Stomach (tissue), 9 donors: ENCODE measurements around the gene DNAH10. TPM values are rescaled to one million over a fixed set of nuclear protein-coding genes. Genes with fewer than 3 reads are reported as not detected.
"Not testable (repeated sequence)": the region's sequence is repeated elsewhere in the genome, so short reads cannot be mapped to it uniquely, and the experiment has no call there.

Experiments
- DNase-seq, 2 donors: peaks; one replicate each; pipeline versions ENCODE4 v3.0.0 to v3.0.0-alpha.2; 2013 to 2019
- H3K27ac ChIP-seq, 5 donors: fragments of 200-600 bp in 4 of 5; sonication (generic) in 4 of 5; one replicate each; pipeline ENCODE4 v1.5.1; 2013 to 2019; ENCODE audit warnings: mild to moderate bottlenecking in 1 of 5, moderate library complexity in 1 of 5
- H3K27me3 ChIP-seq, 3 donors: fragments of 200-600 bp; sonication (generic); one replicate each; pipeline ENCODE4 v1.5.1; 2017 to 2019; ENCODE audit warnings: mixed run types in 1 of 3
- H3K36me3 ChIP-seq, 4 donors: fragments of 200-600 bp; sonication (generic); 1 replicate in 3 of 4; 2 replicates in 1 of 4; pipeline ENCODE4 v1.5.1; 2016 to 2019
- H3K4me1 ChIP-seq, 4 donors: fragments of 200-600 bp; sonication (generic); one replicate each; pipeline ENCODE4 v1.5.1; 2016 to 2019
- H3K4me3 ChIP-seq, 4 donors: fragments of 200-600 bp; sonication (generic) in 3 of 4; one replicate each; pipeline ENCODE4 v1.5.1; 2016 to 2019; ENCODE audit warnings: mild to moderate bottlenecking in 1 of 4
- H3K9me3 ChIP-seq, 4 donors: fragments of 200-600 bp; sonication (generic); one replicate each; pipeline ENCODE4 v1.5.1; 2016 to 2019
- CTCF ChIP-seq, 7 experiments: fragments of 450-650 bp in 4 of 7; fragments of 200-600 bp in 3 of 7; sonication (generic) in 3 of 7; IDR thresholded peaks; one replicate each; pipeline ENCODE4 v1.5.1; 2016 to 2019; ENCODE audit warnings: antibody characterized with exemption in 7 of 7, control low read depth in 2 of 7, mild to moderate bottlenecking in 1 of 7
- EP300 ChIP-seq: sonication (generic); formaldehyde crosslinking; IDR thresholded peaks from one replicate; pipeline ENCODE4 v1.6.1; 2017; ENCODE audit warnings: antibody characterized with exemption
- POLR2A ChIP-seq, 4 donors: fragments of 450-650 bp; IDR thresholded peaks; one replicate each; pipeline ENCODE4 v1.6.1; 2016; ENCODE audit warnings: antibody characterized with exemption in 4 of 4, control low read depth in 2 of 4, mild to moderate bottlenecking in 1 of 4, moderate library complexity in 1 of 4
- POLR2AphosphoS5 ChIP-seq, 3 donors: sonication (generic); formaldehyde crosslinking; IDR thresholded peaks; one replicate each; pipeline ENCODE4 v1.6.1; 2016; ENCODE audit warnings: antibody characterized with exemption in 3 of 3
- WGBS, 5 donors: extraction: QIAGEN DNeasy Blood & Tissue Kit in 3 of 5; methylation state at CpG; one replicate each; pipeline versions ENCODE4 v1.1.5 to v1.1.7; 2013 to 2018; 5-methylcytosine and 5-hydroxymethylcytosine counted together
- intact Hi-C: fragments of 100-400 bp; cut with DNase I; formaldehyde crosslinking; loops from one replicate; pipeline ENCODE4 v1.15.1; 2023; ENCODE audit warnings: low total_unique reads
- polyA plus RNA-seq, 3 donors: library from polyadenylated mRNA; stranded (reverse); fragments of 200-250 nt; gene quantifications; one replicate each; pipeline ENCODE4 v1.2.3, GENCODE V29; 2013
- total RNA-seq, 5 donors: library from RNA; depleted of rRNA; stranded (reverse); fragments of >200 nt; gene quantifications; one replicate each; pipeline versions ENCODE4 v1.1.0 to v1.2.3, GENCODE V29; 2014 to 2016
- donor health status: healthy with polysubstance abuse.
- donor health status: Bipolar disorder and iron deficiency.
- donor health status: healthy.

The DNAH10 gene
- total and polyA plus RNA-seq, 8 donors, result under 0.01 to 0.92 (median 0.15) TPM; not detected in 3

GRCh38 chr12:123910761-123911193, 148.7 kb downstream of the DNAH10 start:
- intact Hi-C loops, result no loop called here

GRCh38 chr12:123911672-123912409, 149.7 kb downstream of the DNAH10 start:
- WGBS, 5 donors, result 75 to 81% (median 78%) methylated on average over 7 to 8 of the region's 9 CpGs; no CpG with 5 or more reads in 2 of the 5 donors

More at GRCh38 chr12:123910761-123911193, 148.7 kb downstream of the DNAH10 start:
- DNase-seq, result no peak
- H3K27me3 ChIP-seq, result peaks cover 0 to 12% (median 0%) of the 10 kb centered on the region in 3 donors
- WGBS, 5 donors, result 49 to 71% (median 55%) methylated on average over 5 of the region's 5 CpGs
- H3K9me3 ChIP-seq, result no peaks in the 10 kb centered on the region
- TF ChIP-seq CTCF (IDR thresholded peaks at IDR 0.05), result no peak
- TF ChIP-seq POLR2AphosphoS5 (IDR thresholded peaks at IDR 0.05), result no peak
- TF ChIP-seq POLR2A (IDR thresholded peaks at IDR 0.05), result no peak
- no peaks in the 10 kb centered on the region for H3K36me3 ChIP-seq
- H3K4me3 ChIP-seq, result no peak overlapping the region
- H3K27ac ChIP-seq, result no peak overlapping the region
- peaks cover 0 to 9% (median 0%) of the 10 kb centered on the region in 4 donors for H3K4me1 ChIP-seq

GRCh38 chr12:123912415-123913380, 150.6 kb downstream of the DNAH10 start:
- peak in 1 of 2 donors; percentile 57 for DNase-seq
- 63 to 80% (median 70%) methylated on average over 25 of the region's 25 CpGs for WGBS, 5 donors
- Histone ChIP-seq H3K36me3 (no peaks in the 10 kb centered on the region), H3K27me3 (peaks cover 0 to 24% (median 0%) of the 10 kb centered on the region in 3 donors), H3K27ac (no peak overlapping the region), H3K4me3 (no peak overlapping the region), H3K4me1 (peaks cover 0 to 1% (median 0%) of the 10 kb centered on the region in 4 donors), H3K9me3 (no peaks in the 10 kb centered on the region)
- intact Hi-C loops, result no loop called here
- no peak for TF ChIP-seq EP300
- TF ChIP-seq CTCF (IDR thresholded peaks at IDR 0.05), result no peak
- TF ChIP-seq POLR2A (IDR thresholded peaks at IDR 0.05), result no peak
- no peak for TF ChIP-seq POLR2AphosphoS5 (IDR thresholded peaks at IDR 0.05)

More at GRCh38 chr12:123911672-123912409, 149.7 kb downstream of the DNAH10 start:
- H3K36me3 ChIP-seq, intact Hi-C loops, H3K4me1 ChIP-seq, H3K27ac ChIP-seq, H3K4me3 ChIP-seq, H3K9me3 ChIP-seq: not testable (repeated sequence)
- DNase-seq, result peak in 1 of 2 donors; percentile 27
- H3K27me3 ChIP-seq, result peaks cover 0 to 17% (median 0%) of the 10 kb centered on the region in 3 donors

GRCh38 chr12:123914726-123915333, 152.7 kb downstream of the DNAH10 start:
- no peak for DNase-seq

More at GRCh38 chr12:123914726-123915333, 152.7 kb downstream of the DNAH10 start:
- TF ChIP-seq EP300 (no peak), POLR2A (IDR thresholded peaks at IDR 0.05) (no peak), CTCF (IDR thresholded peaks at IDR 0.05) (no peak)
- Histone ChIP-seq H3K4me3 (no peak overlapping the region), H3K9me3 (no peaks in the 10 kb centered on the region), H3K27me3 (peaks cover 0 to 33% (median 0%) of the 10 kb centered on the region in 3 donors), H3K27ac (no peak overlapping the region), H3K36me3 (no peaks in the 10 kb centered on the region), H3K4me1 (no peaks in the 10 kb centered on the region)
- 52 to 73% (median 57%) methylated on average over 20 of the region's 20 CpGs for WGBS, 5 donors
- intact Hi-C loops, result no loop called here
